GM23338 (cell line): ENCODE results near the gene GRWD1.

Experiments used
- CREB1 ChIP-seq: fragments of 250-450 bp; sonication (Bioruptor Pico); IDR thresholded peaks from 2 replicates; pipeline ENCODE4 v1.5.0; 2020; ENCODE audit warnings: low read depth, mild to moderate bottlenecking, moderate library complexity
- EZH2 ChIP-seq: fragments of 200-600 bp; sonication (generic); IDR thresholded peaks from one replicate; pipeline ENCODE4 v1.8.0; 2017; ENCODE audit warnings: antibody characterized with exemption, mild to moderate bottlenecking, low read depth; ENCODE audit not compliant: unreplicated experiment
- EZH2phosphoT487 ChIP-seq: fragments of 200-600 bp; sonication (generic); IDR thresholded peaks from one replicate; pipeline ENCODE4 v1.8.1; 2018; ENCODE audit warnings: antibody characterized with exemption; ENCODE audit not compliant: unreplicated experiment
- JUNB ChIP-seq: IDR thresholded peaks from one replicate; pipeline ENCODE4 v1.6.1; 2016; ENCODE audit warnings: antibody characterized with exemption; ENCODE audit not compliant: unreplicated experiment
- POLR2AphosphoS5 ChIP-seq: IDR thresholded peaks from 2 replicates; pipeline ENCODE4 v1.6.1; 2016; ENCODE audit warnings: antibody characterized with exemption, low read depth
- STAT1 ChIP-seq: IDR thresholded peaks from one replicate; pipeline ENCODE4 v1.6.1; 2016; ENCODE audit warnings: antibody characterized with exemption; ENCODE audit not compliant: unreplicated experiment
- ZNF114 ChIP-seq: fragments of 250-450 bp; sonication (Bioruptor Pico); IDR thresholded peaks from 2 replicates; pipeline ENCODE4 v1.5.0; 2020; ENCODE audit warnings: mild to moderate bottlenecking, moderate library complexity
- ZNF331 ChIP-seq: fragments of 250-450 bp; sonication (Bioruptor Pico); IDR thresholded peaks from 2 replicates; pipeline ENCODE4 v1.5.0; 2020; ENCODE audit warnings: low read depth, mild to moderate bottlenecking, moderate library complexity
- TF ChIP-seq, protein P1 (sequence below), 2 experiments: fragments of 200-600 bp in 1 of 2; sonication (generic) in 1 of 2; conservative IDR thresholded peaks; 2 replicates each; pipeline versions ENCODE4 v1.5.1 to v1.6.1; 2016 to 2017; ENCODE audit warnings: antibody characterized with exemption in 2 of 2, low read depth in 2 of 2, mild to moderate bottlenecking in 2 of 2, moderate library complexity in 1 of 2
- TF ChIP-seq, protein P2 (sequence below): IDR thresholded peaks from one replicate; pipeline ENCODE4 v1.6.1; 2018; ENCODE audit warnings: antibody characterized with exemption; ENCODE audit not compliant: unreplicated experiment

DNA sequence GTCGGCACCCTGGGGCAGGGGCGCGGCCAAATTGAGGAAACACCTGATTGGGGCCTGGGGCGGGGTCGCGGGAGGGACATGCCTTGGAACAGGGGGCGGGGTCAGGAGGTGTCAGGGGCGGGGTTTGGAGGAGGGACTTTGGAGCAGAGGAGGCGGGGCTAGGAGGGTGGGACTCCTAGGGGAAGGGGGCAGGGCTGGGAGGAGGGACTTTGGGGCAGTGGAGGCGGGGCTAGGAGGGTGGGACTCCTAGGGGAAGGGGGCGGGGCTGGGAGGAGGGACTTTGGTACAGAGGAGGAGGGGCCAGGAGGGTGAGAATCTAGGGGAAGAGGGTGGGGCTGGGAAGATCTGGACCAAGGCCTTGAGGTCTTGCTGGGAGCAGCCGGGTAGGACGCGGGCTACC, 30.4 kb upstream of the GRWD1 start:
- TF ChIP-seq, protein P1, sequence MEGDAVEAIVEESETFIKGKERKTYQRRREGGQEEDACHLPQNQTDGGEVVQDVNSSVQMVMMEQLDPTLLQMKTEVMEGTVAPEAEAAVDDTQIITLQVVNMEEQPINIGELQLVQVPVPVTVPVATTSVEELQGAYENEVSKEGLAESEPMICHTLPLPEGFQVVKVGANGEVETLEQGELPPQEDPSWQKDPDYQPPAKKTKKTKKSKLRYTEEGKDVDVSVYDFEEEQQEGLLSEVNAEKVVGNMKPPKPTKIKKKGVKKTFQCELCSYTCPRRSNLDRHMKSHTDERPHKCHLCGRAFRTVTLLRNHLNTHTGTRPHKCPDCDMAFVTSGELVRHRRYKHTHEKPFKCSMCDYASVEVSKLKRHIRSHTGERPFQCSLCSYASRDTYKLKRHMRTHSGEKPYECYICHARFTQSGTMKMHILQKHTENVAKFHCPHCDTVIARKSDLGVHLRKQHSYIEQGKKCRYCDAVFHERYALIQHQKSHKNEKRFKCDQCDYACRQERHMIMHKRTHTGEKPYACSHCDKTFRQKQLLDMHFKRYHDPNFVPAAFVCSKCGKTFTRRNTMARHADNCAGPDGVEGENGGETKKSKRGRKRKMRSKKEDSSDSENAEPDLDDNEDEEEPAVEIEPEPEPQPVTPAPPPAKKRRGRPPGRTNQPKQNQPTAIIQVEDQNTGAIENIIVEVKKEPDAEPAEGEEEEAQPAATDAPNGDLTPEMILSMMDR (conservative IDR thresholded peaks at IDR 0.05; ENCODE audit: low read depth in 2 of 2), result no peak
- no peak for TF ChIP-seq CREB1 (CRISPR knock-in tag)
- no peak for TF ChIP-seq EZH2
- no peak for TF ChIP-seq JUNB
- TF ChIP-seq, protein P2, sequence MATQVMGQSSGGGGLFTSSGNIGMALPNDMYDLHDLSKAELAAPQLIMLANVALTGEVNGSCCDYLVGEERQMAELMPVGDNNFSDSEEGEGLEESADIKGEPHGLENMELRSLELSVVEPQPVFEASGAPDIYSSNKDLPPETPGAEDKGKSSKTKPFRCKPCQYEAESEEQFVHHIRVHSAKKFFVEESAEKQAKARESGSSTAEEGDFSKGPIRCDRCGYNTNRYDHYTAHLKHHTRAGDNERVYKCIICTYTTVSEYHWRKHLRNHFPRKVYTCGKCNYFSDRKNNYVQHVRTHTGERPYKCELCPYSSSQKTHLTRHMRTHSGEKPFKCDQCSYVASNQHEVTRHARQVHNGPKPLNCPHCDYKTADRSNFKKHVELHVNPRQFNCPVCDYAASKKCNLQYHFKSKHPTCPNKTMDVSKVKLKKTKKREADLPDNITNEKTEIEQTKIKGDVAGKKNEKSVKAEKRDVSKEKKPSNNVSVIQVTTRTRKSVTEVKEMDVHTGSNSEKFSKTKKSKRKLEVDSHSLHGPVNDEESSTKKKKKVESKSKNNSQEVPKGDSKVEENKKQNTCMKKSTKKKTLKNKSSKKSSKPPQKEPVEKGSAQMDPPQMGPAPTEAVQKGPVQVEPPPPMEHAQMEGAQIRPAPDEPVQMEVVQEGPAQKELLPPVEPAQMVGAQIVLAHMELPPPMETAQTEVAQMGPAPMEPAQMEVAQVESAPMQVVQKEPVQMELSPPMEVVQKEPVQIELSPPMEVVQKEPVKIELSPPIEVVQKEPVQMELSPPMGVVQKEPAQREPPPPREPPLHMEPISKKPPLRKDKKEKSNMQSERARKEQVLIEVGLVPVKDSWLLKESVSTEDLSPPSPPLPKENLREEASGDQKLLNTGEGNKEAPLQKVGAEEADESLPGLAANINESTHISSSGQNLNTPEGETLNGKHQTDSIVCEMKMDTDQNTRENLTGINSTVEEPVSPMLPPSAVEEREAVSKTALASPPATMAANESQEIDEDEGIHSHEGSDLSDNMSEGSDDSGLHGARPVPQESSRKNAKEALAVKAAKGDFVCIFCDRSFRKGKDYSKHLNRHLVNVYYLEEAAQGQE, result no peak
- TF ChIP-seq POLR2AphosphoS5, result no peak
- no peak for TF ChIP-seq ZNF331 (CRISPR knock-in tag)
- no peak for TF ChIP-seq EZH2phosphoT487
- no peak for TF ChIP-seq ZNF114 (CRISPR knock-in tag)
- TF ChIP-seq STAT1, result no peak
